Bronchial smooth muscle cell (primary cell): Measurements from ENCODE around the gene SIK2. TPM values are rescaled to one million over a fixed set of nuclear protein-coding genes. Genes with fewer than 3 reads are reported as not detected.

ENCODE experiments used
- total RNA-seq: library from RNA; depleted of rRNA; stranded (reverse); fragments of >200 nt; gene quantifications from 2 replicates; pipeline ENCODE4 v1.2.1, GENCODE V29; 2014

Gene SIK2
- total RNA-seq: 10.0 and 12.5 TPM in 2 replicates

GRCh38 chr11:111601979-111602864 lies at the start of gene SIK2:
TSS of gene SIK2 (plus strand) at chr11:111602449. CDS start at chr11:111602564, 115 bp downstream.

GRCh38 chr11:111765984-111766833 lies 164.0 kb downstream of the SIK2 start, which contains the start of gene PPP2R1B:
TSS of gene PPP2R1B (minus strand) at chr11:111766389. CDS start at chr11:111766361, 28 bp downstream.

Other genes starting within 250 kb of the SIK2 start
- gene POU2AF1, start 223.2 kb upstream of the SIK2 start, total RNA-seq: not detected in 2 replicates
- gene BTG4, start 90.1 kb upstream of the SIK2 start, total RNA-seq: not detected in 2 replicates
- gene HOATZ, start 87.7 kb upstream of the SIK2 start, total RNA-seq: not detected in 2 replicates
- gene LAYN, start 61.7 kb upstream of the SIK2 start, total RNA-seq: 48.4 and 79.3 TPM in 2 replicates
- gene PPP2R1B, start 163.9 kb downstream of the SIK2 start, total RNA-seq: 26.7 and 34.5 TPM in 2 replicates